Spinal cord (tissue), 10 donors: Measurements from ENCODE around the gene KCTD2. TPM values are rescaled to one million over a fixed set of nuclear protein-coding genes. Genes with fewer than 3 reads are reported as not detected.
A peak's percentile ranks its signal among the peaks of the same experiment; 100 is the strongest.

Experiments
- DNase-seq, 6 donors: peaks; one replicate each; pipeline versions ENCODE4 v3.0.0 to v3.0.0-alpha.2; 2013 to 2015; ENCODE audit warnings: low spot score in 6 of 6, low read depth in 4 of 6
- H3K27ac ChIP-seq: one replicate; pipeline ENCODE4 v1.5.1; 2013; ENCODE audit warnings: low read depth, low read length, control low read depth
- H3K27me3 ChIP-seq: one replicate; pipeline ENCODE4 v1.6.1; 2013; ENCODE audit warnings: low read length; ENCODE audit not compliant: control insufficient read depth, insufficient read depth
- H3K36me3 ChIP-seq: one replicate; pipeline ENCODE4 v1.6.1; 2013; ENCODE audit warnings: low read length; ENCODE audit not compliant: control insufficient read depth, insufficient read depth
- H3K4me1 ChIP-seq: one replicate; pipeline ENCODE4 v1.6.1; 2013; ENCODE audit warnings: low read length; ENCODE audit not compliant: control insufficient read depth, insufficient read depth
- H3K4me3 ChIP-seq: one replicate; pipeline ENCODE4 v1.5.1; 2013; ENCODE audit warnings: low read depth, low read length, control low read depth
- H3K9me3 ChIP-seq: one replicate; pipeline ENCODE4 v1.6.1; 2013; ENCODE audit warnings: low read length; ENCODE audit not compliant: control insufficient read depth, insufficient read depth
- WGBS: methylation state at CpG from one replicate; pipeline ENCODE4 v1.1.5; 2013; ENCODE audit warnings: missing lambda C conversion rate; ENCODE audit not compliant: insufficient coverage; 5-methylcytosine and 5-hydroxymethylcytosine counted together
- polyA plus RNA-seq, 2 donors: library from polyadenylated mRNA; unstranded; fragments of 120-200 nt; gene quantifications; one replicate each; pipeline ENCODE4 v1.2.1, GENCODE V29; 2013; ENCODE audit not compliant: insufficient read length in 2 of 2
- total RNA-seq, 2 donors: library from RNA; depleted of rRNA in 1 of 2; stranded (reverse); fragments of 120-200 nt in 1 of 2; fragments of >200 nt in 1 of 2; gene quantifications; one replicate each; pipeline versions ENCODE4 v1.2.3 to v1.2.4, GENCODE V29; 2013 to 2014
- donor health status: healthy.

The KCTD2 gene
- total and polyA plus RNA-seq, 4 donors: 31.9 to 72.3 (median 56.2) TPM

DNA sequence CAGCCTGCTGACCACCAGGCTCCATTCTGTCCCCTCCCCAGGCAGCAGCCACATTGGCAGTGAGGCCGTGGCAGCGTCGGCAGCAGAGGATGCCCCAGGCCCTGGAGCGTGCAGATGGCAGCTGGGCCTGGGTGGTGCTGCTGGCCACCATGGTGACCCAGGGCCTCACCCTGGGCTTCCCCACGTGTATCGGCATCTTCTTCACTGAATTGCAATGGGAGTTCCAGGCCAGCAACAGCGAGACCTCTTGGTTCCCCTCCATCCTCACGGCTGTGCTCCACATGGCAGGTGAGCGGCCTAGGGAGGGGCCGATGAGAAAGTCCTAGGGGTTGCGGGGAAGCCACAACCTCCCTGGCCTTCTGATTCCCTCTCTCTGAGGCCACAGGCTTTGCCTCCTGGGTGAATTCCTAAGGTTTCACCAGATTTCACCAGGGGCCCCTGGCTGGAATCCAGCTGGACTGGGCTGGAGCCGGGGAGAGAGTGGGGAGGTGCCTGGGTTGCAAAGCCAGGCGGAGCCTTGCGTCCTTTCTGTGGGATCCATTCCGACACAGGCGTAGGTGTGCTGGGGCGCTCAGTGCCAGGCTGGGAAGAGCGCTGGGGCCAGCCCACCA lies 46.6 kb downstream of the KCTD2 start:
- no peaks in the 10 kb centered on the region for H3K27me3 ChIP-seq
- 87% methylated on average over 18 of the region's 18 CpGs for WGBS
- H3K9me3 ChIP-seq: no peaks in the 10 kb centered on the region
- H3K4me3 ChIP-seq: no peak overlapping the region
- no peak for DNase-seq
- H3K4me1 ChIP-seq: peaks cover 28% of the 10 kb centered on the region
- no peaks in the 10 kb centered on the region for H3K36me3 ChIP-seq
- H3K27ac ChIP-seq: peak overlapping the region; percentile 81

- H3K27ac ChIP-seq: no peak overlapping the region
These were observed 47.9 kb downstream of the KCTD2 start for GRCh38 chr17:75094871-75095399.

DNA sequence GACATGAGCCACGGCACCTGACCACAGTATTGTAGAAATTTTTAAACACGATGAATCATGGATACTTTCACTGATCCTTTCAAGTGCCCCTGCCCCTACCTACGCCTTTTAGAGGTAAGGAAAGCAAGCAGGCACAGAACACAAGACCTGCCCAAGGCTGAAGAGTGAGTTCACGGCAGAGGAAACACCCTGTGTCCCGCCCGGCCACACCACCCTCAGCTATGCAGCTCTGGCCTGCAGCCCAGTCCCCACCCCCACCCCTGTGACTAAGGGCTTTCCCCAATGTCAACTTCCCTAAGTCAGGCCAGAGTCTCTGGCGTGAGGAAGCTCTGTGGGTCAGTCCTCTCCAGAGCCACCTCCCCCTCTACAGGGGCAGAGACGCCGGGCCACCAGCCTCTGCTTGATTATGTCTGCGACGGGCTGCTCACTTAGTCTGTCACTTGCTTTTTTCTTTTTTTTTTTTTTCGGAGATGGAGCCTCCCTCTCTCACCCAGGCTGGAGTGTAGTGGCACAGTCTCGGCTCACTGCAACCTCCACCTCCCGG lies 49.1 kb downstream of the KCTD2 start:
- Histone ChIP-seq H3K4me1 (peaks cover 19% of the 10 kb centered on the region), H3K36me3 (peaks cover 9% of the 10 kb centered on the region), H3K4me3 (no peak overlapping the region), H3K9me3 (no peaks in the 10 kb centered on the region), H3K27ac (no peak overlapping the region), H3K27me3 (no peaks in the 10 kb centered on the region)
- DNase-seq: no peak
- 71% methylated on average over 8 of the region's 14 CpGs for WGBS

More at GRCh38 chr17:75094871-75095399, 47.9 kb downstream of the KCTD2 start:
- 67% methylated on average over 13 of the region's 16 CpGs for WGBS
- Histone ChIP-seq H3K36me3 (peaks cover 3% of the 10 kb centered on the region), H3K4me3 (no peak overlapping the region), H3K4me1 (peaks cover 23% of the 10 kb centered on the region), H3K27me3 (no peaks in the 10 kb centered on the region), H3K9me3 (no peaks in the 10 kb centered on the region)
- DNase-seq: no peak

- DNase-seq: no peak
- no peaks in the 10 kb centered on the region for H3K27me3 ChIP-seq
- 88% methylated on average over 7 of the region's 7 CpGs for WGBS
These were observed 50.8 kb downstream of the KCTD2 start for GRCh38 chr17:75097865-75098264.

GRCh38 chr17:75098861-75099260 lies 51.8 kb downstream of the KCTD2 start:
- H3K27ac ChIP-seq: no peak overlapping the region
- H3K27me3 ChIP-seq: no peaks in the 10 kb centered on the region
- H3K4me1 ChIP-seq: peaks cover under 1% of the 10 kb centered on the region
- peaks cover 9% of the 10 kb centered on the region for H3K36me3 ChIP-seq
- no peak overlapping the region for H3K4me3 ChIP-seq
- no peak for DNase-seq
- 89% methylated on average over 7 of the region's 7 CpGs for WGBS
- no peaks in the 10 kb centered on the region for H3K9me3 ChIP-seq

More at GRCh38 chr17:75097865-75098264, 50.8 kb downstream of the KCTD2 start:
- Histone ChIP-seq H3K4me3 (no peak overlapping the region), H3K4me1 (peaks cover 11% of the 10 kb centered on the region), H3K27ac (no peak overlapping the region), H3K9me3 (no peaks in the 10 kb centered on the region), H3K36me3 (peaks cover 9% of the 10 kb centered on the region)

- Histone ChIP-seq H3K27me3 (no peaks in the 10 kb centered on the region), H3K36me3 (peaks cover 9% of the 10 kb centered on the region), H3K4me3 (no peak overlapping the region), H3K27ac (no peak overlapping the region), H3K4me1 (no peaks in the 10 kb centered on the region), H3K9me3 (no peaks in the 10 kb centered on the region)
- WGBS: 94% methylated on average over 31 of the region's 31 CpGs
- no peak for DNase-seq
These were observed 53.0 kb downstream of the KCTD2 start for GRCh38 chr17:75099881-75100595.

GRCh38 chr17:75102385-75102821 lies 55.4 kb downstream of the KCTD2 start:
- 46% methylated on average over 7 of the region's 12 CpGs for whole genome bisulfite sequencing
- Histone ChIP-seq H3K4me3 (no peak overlapping the region), H3K9me3 (no peaks in the 10 kb centered on the region), H3K27me3 (no peaks in the 10 kb centered on the region), H3K27ac (no peak overlapping the region), H3K4me1 (peaks cover 8% of the 10 kb centered on the region), H3K36me3 (peaks cover 9% of the 10 kb centered on the region)
- no peak for DNase-seq

- Histone ChIP-seq H3K4me1 (peaks cover 10% of the 10 kb centered on the region), H3K27me3 (no peaks in the 10 kb centered on the region)
- 81% methylated on average over 10 of the region's 14 CpGs for WGBS
These were observed 56.9 kb downstream of the KCTD2 start for GRCh38 chr17:75103601-75104554.

More at GRCh38 chr17:75103601-75104554, 56.9 kb downstream of the KCTD2 start:
- no peak overlapping the region for H3K4me3 ChIP-seq
- DNase-seq: no peak
- H3K9me3 ChIP-seq: no peaks in the 10 kb centered on the region
- no peak overlapping the region for H3K27ac ChIP-seq
- peaks cover 9% of the 10 kb centered on the region for H3K36me3 ChIP-seq
